ENCODE measurements around the gene GRIN2C.

DNA sequence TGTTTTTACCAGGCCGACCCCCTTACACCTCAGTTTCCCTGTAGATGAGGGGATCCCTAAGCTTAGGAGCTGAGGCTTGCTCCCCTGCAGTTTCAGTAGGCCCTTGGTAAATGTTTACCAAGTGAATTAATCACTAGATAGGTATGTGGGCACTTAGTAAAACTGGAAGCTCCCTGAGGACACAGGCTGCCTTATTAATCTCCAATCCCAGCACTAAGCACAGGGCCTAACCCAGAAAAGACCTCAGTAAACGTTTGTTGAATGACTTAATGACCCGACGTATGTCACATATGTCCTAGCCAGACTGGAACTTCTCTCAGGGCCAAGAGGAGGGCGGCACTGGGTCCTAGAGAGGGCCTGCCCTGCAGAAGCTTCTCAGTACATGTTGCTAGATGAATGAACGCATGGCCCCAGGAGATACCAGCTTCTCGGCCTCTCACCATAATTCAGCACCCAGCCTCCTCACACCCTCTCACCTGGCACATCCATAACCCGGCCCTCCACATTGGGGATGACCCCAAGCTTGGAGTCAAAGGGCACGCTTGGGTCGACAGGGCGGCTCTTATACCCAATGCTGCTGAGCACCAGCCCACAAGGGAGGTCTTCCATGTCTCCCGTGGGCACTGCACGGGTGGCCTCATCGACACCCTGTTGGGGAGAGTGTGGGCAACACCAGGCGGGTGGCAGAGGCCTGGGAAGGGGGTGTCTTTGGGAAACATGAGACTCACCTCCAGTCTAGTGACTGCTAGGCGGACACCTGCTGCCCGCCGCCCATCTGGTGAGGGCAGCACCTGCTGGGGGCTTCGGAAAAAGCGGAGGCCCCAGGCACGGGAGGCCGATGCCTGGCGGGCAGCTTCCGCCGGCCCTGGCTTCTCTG is 4.0 kb upstream of the GRIN2C start:
- TF ChIP-seq, protein P1, sequence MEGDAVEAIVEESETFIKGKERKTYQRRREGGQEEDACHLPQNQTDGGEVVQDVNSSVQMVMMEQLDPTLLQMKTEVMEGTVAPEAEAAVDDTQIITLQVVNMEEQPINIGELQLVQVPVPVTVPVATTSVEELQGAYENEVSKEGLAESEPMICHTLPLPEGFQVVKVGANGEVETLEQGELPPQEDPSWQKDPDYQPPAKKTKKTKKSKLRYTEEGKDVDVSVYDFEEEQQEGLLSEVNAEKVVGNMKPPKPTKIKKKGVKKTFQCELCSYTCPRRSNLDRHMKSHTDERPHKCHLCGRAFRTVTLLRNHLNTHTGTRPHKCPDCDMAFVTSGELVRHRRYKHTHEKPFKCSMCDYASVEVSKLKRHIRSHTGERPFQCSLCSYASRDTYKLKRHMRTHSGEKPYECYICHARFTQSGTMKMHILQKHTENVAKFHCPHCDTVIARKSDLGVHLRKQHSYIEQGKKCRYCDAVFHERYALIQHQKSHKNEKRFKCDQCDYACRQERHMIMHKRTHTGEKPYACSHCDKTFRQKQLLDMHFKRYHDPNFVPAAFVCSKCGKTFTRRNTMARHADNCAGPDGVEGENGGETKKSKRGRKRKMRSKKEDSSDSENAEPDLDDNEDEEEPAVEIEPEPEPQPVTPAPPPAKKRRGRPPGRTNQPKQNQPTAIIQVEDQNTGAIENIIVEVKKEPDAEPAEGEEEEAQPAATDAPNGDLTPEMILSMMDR (IDR thresholded peaks at IDR 0.05): no peak
- no peak for TF ChIP-seq POLR2A (IDR thresholded peaks at IDR 0.05)
